Measurements from ENCODE around the gene FAM81B. TPM values are rescaled to one million over a fixed set of nuclear protein-coding genes. Genes with fewer than 3 reads are reported as not detected.

Gene FAM81B
- total and polyA plus RNA-seq, 4 donors: not detected

- intact Hi-C loops (cut with DNase I): no loop called here
These were observed 49.7 kb downstream of the FAM81B start for GRCh38 chr5:95440825-95441224.

GRCh38 chr5:95441636-95442035, 50.5 kb downstream of the FAM81B start:
- no peaks in the 10 kb centered on the region for H3K4me1 ChIP-seq (ENCODE audit: control insufficient read depth in 1 of 2, insufficient read depth in 2 of 2, low read length in 2 of 2)
- intact Hi-C loops (cut with DNase I): no loop called here
- H3K27ac ChIP-seq (ENCODE audit: low read depth in 1 of 2, low read length in 2 of 2): no peak overlapping the region
- no peak for ATAC-seq (ENCODE audit: low FRiP score)
- no peaks in the 10 kb centered on the region for H3K36me3 ChIP-seq (ENCODE audit: control insufficient read depth in 1 of 2, insufficient read depth in 2 of 2, low read length in 1 of 2)
- H3K4me3 ChIP-seq (ENCODE audit: low read length in 2 of 2): no peak overlapping the region
- no peak for DNase-seq
- H3K9me3 ChIP-seq (ENCODE audit: control insufficient read depth, low read length): no peaks in the 10 kb centered on the region
- WGBS, 2 donors: 82 to 88% methylated on average over 2 of the region's 2 CpGs
- no peaks in the 10 kb centered on the region for H3K27me3 ChIP-seq (ENCODE audit: control insufficient read depth in 1 of 2, insufficient read depth in 2 of 2, low read length in 1 of 2)

More at GRCh38 chr5:95440825-95441224, 49.7 kb downstream of the FAM81B start:
- Histone ChIP-seq H3K36me3 (ENCODE audit: control insufficient read depth in 1 of 2, insufficient read depth in 2 of 2, low read length in 1 of 2) (no peaks in the 10 kb centered on the region), H3K4me1 (ENCODE audit: control insufficient read depth in 1 of 2, insufficient read depth in 2 of 2, low read length in 2 of 2) (no peaks in the 10 kb centered on the region), H3K27ac (ENCODE audit: low read depth in 1 of 2, low read length in 2 of 2) (no peak overlapping the region), H3K27me3 (ENCODE audit: control insufficient read depth in 1 of 2, insufficient read depth in 2 of 2, low read length in 1 of 2) (no peaks in the 10 kb centered on the region), H3K9me3 (ENCODE audit: control insufficient read depth, low read length) (no peaks in the 10 kb centered on the region), H3K4me3 (ENCODE audit: low read length in 2 of 2) (no peak overlapping the region)
- ATAC-seq (ENCODE audit: low FRiP score) (no peak), DNase-seq (no peak)
- 74 to 80% methylated on average over 10 of the region's 10 CpGs for WGBS, 2 donors

- WGBS, 2 donors: 92 to 96% methylated on average over 2 of the region's 2 CpGs
- Histone ChIP-seq H3K27ac (ENCODE audit: low read depth in 1 of 2, low read length in 2 of 2) (no peak overlapping the region), H3K36me3 (ENCODE audit: control insufficient read depth in 1 of 2, insufficient read depth in 2 of 2, low read length in 1 of 2) (no peaks in the 10 kb centered on the region), H3K27me3 (ENCODE audit: control insufficient read depth in 1 of 2, insufficient read depth in 2 of 2, low read length in 1 of 2) (no peaks in the 10 kb centered on the region), H3K4me3 (ENCODE audit: low read length in 2 of 2) (no peak overlapping the region), H3K9me3 (ENCODE audit: control insufficient read depth, low read length) (no peaks in the 10 kb centered on the region), H3K4me1 (ENCODE audit: control insufficient read depth in 1 of 2, insufficient read depth in 2 of 2, low read length in 2 of 2) (no peaks in the 10 kb centered on the region)
- DNase-seq: no peak
- intact Hi-C loops (cut with DNase I): no loop called here
- no peak for ATAC-seq (ENCODE audit: low FRiP score)
These were observed 54.3 kb downstream of the FAM81B start for GRCh38 chr5:95445442-95445841.

GRCh38 chr5:95445995-95446394, 54.8 kb downstream of the FAM81B start:
- Histone ChIP-seq H3K4me1 (ENCODE audit: control insufficient read depth in 1 of 2, insufficient read depth in 2 of 2, low read length in 2 of 2) (no peaks in the 10 kb centered on the region), H3K36me3 (ENCODE audit: control insufficient read depth in 1 of 2, insufficient read depth in 2 of 2, low read length in 1 of 2) (no peaks in the 10 kb centered on the region), H3K27me3 (ENCODE audit: control insufficient read depth in 1 of 2, insufficient read depth in 2 of 2, low read length in 1 of 2) (no peaks in the 10 kb centered on the region), H3K27ac (ENCODE audit: low read depth in 1 of 2, low read length in 2 of 2) (no peak overlapping the region), H3K9me3 (ENCODE audit: control insufficient read depth, low read length) (no peaks in the 10 kb centered on the region), H3K4me3 (ENCODE audit: low read length in 2 of 2) (no peak overlapping the region)
- 94% methylated on average over 2 of the region's 2 CpGs for WGBS, 2 donors
- ATAC-seq (ENCODE audit: low FRiP score) (no peak), DNase-seq (no peak)
- intact Hi-C loops (cut with DNase I): no loop called here

GRCh38 chr5:95446560-95447221, 55.5 kb downstream of the FAM81B start:
- Histone ChIP-seq H3K36me3 (ENCODE audit: control insufficient read depth in 1 of 2, insufficient read depth in 2 of 2, low read length in 1 of 2) (no peaks in the 10 kb centered on the region), H3K27me3 (ENCODE audit: control insufficient read depth in 1 of 2, insufficient read depth in 2 of 2, low read length in 1 of 2) (no peaks in the 10 kb centered on the region), H3K27ac (ENCODE audit: low read depth in 1 of 2, low read length in 2 of 2) (no peak overlapping the region), H3K4me1 (ENCODE audit: control insufficient read depth in 1 of 2, insufficient read depth in 2 of 2, low read length in 2 of 2) (no peaks in the 10 kb centered on the region), H3K4me3 (ENCODE audit: low read length in 2 of 2) (no peak overlapping the region), H3K9me3 (ENCODE audit: control insufficient read depth, low read length) (no peaks in the 10 kb centered on the region)
- WGBS, 2 donors: 97 to 98% methylated on average over 1 of the region's 1 CpG
- no peak for ATAC-seq (ENCODE audit: low FRiP score)
- DNase-seq: no peak
- intact Hi-C loops (cut with DNase I): no loop called here

- Histone ChIP-seq H3K4me3 (ENCODE audit: low read length in 2 of 2) (no peak overlapping the region), H3K27ac (ENCODE audit: low read depth in 1 of 2, low read length in 2 of 2) (no peak overlapping the region), H3K27me3 (ENCODE audit: control insufficient read depth in 1 of 2, insufficient read depth in 2 of 2, low read length in 1 of 2) (no peaks in the 10 kb centered on the region), H3K9me3 (ENCODE audit: control insufficient read depth, low read length) (no peaks in the 10 kb centered on the region), H3K4me1 (ENCODE audit: control insufficient read depth in 1 of 2, insufficient read depth in 2 of 2, low read length in 2 of 2) (no peaks in the 10 kb centered on the region), H3K36me3 (ENCODE audit: control insufficient read depth in 1 of 2, insufficient read depth in 2 of 2, low read length in 1 of 2) (no peaks in the 10 kb centered on the region)
- no peak for DNase-seq
- intact Hi-C loops (cut with DNase I): no loop called here
- ATAC-seq (ENCODE audit: low FRiP score): no peak
- WGBS, 2 donors: 18 to 19% methylated on average over 1 of the region's 1 CpG
These were observed 56.8 kb downstream of the FAM81B start for GRCh38 chr5:95447961-95448360.

GRCh38 chr5:95448789-95449188, 57.6 kb downstream of the FAM81B start:
- intact Hi-C loops (cut with DNase I): no loop called here
- H3K36me3 ChIP-seq (ENCODE audit: control insufficient read depth in 1 of 2, insufficient read depth in 2 of 2, low read length in 1 of 2): no peaks in the 10 kb centered on the region

GRCh38 chr5:95449460-95449859, 58.3 kb downstream of the FAM81B start:
- no peaks in the 10 kb centered on the region for H3K27me3 ChIP-seq (ENCODE audit: control insufficient read depth in 1 of 2, insufficient read depth in 2 of 2, low read length in 1 of 2)
- H3K36me3 ChIP-seq (ENCODE audit: control insufficient read depth in 1 of 2, insufficient read depth in 2 of 2, low read length in 1 of 2): no peaks in the 10 kb centered on the region
- no peak for ATAC-seq (ENCODE audit: low FRiP score)
- H3K9me3 ChIP-seq (ENCODE audit: control insufficient read depth, low read length): no peaks in the 10 kb centered on the region
- WGBS, 2 donors: 74 to 75% methylated on average over 2 of the region's 2 CpGs
- no peak for DNase-seq
- no peak overlapping the region for H3K4me3 ChIP-seq (ENCODE audit: low read length in 2 of 2)
- no peaks in the 10 kb centered on the region for H3K4me1 ChIP-seq (ENCODE audit: control insufficient read depth in 1 of 2, insufficient read depth in 2 of 2, low read length in 2 of 2)
- no peak overlapping the region for H3K27ac ChIP-seq (ENCODE audit: low read depth in 1 of 2, low read length in 2 of 2)
- intact Hi-C loops (cut with DNase I): no loop called here

More at GRCh38 chr5:95448789-95449188, 57.6 kb downstream of the FAM81B start:
- Histone ChIP-seq H3K4me1 (ENCODE audit: control insufficient read depth in 1 of 2, insufficient read depth in 2 of 2, low read length in 2 of 2) (no peaks in the 10 kb centered on the region), H3K4me3 (ENCODE audit: low read length in 2 of 2) (no peak overlapping the region), H3K27ac (ENCODE audit: low read depth in 1 of 2, low read length in 2 of 2) (no peak overlapping the region), H3K9me3 (ENCODE audit: control insufficient read depth, low read length) (no peaks in the 10 kb centered on the region), H3K27me3 (ENCODE audit: control insufficient read depth in 1 of 2, insufficient read depth in 2 of 2, low read length in 1 of 2) (no peaks in the 10 kb centered on the region)
- ATAC-seq (ENCODE audit: low FRiP score): no peak
- no peak for DNase-seq

- 68 to 69% methylated on average over 2 of the region's 2 CpGs for WGBS, 2 donors
- no peak overlapping the region for H3K27ac ChIP-seq (ENCODE audit: low read depth in 1 of 2, low read length in 2 of 2)
- intact Hi-C loops (cut with DNase I): no loop called here
- no peak overlapping the region for H3K4me3 ChIP-seq (ENCODE audit: low read length in 2 of 2)
- no peaks in the 10 kb centered on the region for H3K27me3 ChIP-seq (ENCODE audit: control insufficient read depth in 1 of 2, insufficient read depth in 2 of 2, low read length in 1 of 2)
- H3K9me3 ChIP-seq (ENCODE audit: control insufficient read depth, low read length): no peaks in the 10 kb centered on the region
- DNase-seq (no peak), ATAC-seq (ENCODE audit: low FRiP score) (no peak)
- H3K4me1 ChIP-seq (ENCODE audit: control insufficient read depth in 1 of 2, insufficient read depth in 2 of 2, low read length in 2 of 2): no peaks in the 10 kb centered on the region
- H3K36me3 ChIP-seq (ENCODE audit: control insufficient read depth in 1 of 2, insufficient read depth in 2 of 2, low read length in 1 of 2): no peaks in the 10 kb centered on the region
These were observed 63.4 kb downstream of the FAM81B start for GRCh38 chr5:95454536-95454935.

All from aorta (tissue), 5 donors.